Measurements from ENCODE around the gene PROM1. TPM values are rescaled to one million over a fixed set of nuclear protein-coding genes. Genes with fewer than 3 reads are reported as not detected.

PROM1 gene
- polyA plus RNA-seq, 3 donors = not detected

GRCh38 chr4:16102356-16102755 is 18.5 kb upstream of the PROM1 start:
- no peaks in the 10 kb centered on the region for H3K4me1 Mint-ChIP-seq
- peaks cover 0 to 2% (median 0%) of the 10 kb centered on the region in 7 donors for H3K9me3 Mint-ChIP-seq
- Histone ChIP-seq H3K9me3 (replicated peaks in 1 of 2; ENCODE audit: control insufficient read depth in 1 of 2, insufficient read depth in 1 of 2, low read length in 2 of 2) (no peaks in the 10 kb centered on the region), H4K20me1 (ENCODE audit: insufficient read depth, low read length) (no peaks in the 10 kb centered on the region), H3K36me3 (replicated peaks in 1 of 2; ENCODE audit: control insufficient read depth in 1 of 2, insufficient read depth in 2 of 2, low read length in 2 of 2) (no peaks in the 10 kb centered on the region), H2AFZ (ENCODE audit: insufficient read depth, low read depth, low read length, poor library complexity, severe bottlenecking) (no peak overlapping the region), H3K9ac (ENCODE audit: insufficient read depth, low read length, poor library complexity, severe bottlenecking) (no peak overlapping the region), H3K4me3 (replicated peaks in 1 of 3; ENCODE audit: low read depth in 2 of 3, low read length in 3 of 3) (no peak overlapping the region), H3K27me3 (ENCODE audit: control insufficient read depth in 2 of 2, insufficient read depth in 2 of 2, low read length in 2 of 2) (no peaks in the 10 kb centered on the region), H3K4me2 (replicated peaks; ENCODE audit: extremely low read depth, low read length, poor library complexity, severe bottlenecking) (no peak overlapping the region), H3K4me1 (ENCODE audit: control insufficient read depth in 1 of 2, insufficient read depth in 2 of 2, low read length in 2 of 2) (no peaks in the 10 kb centered on the region), H3K79me2 (ENCODE audit: insufficient read depth, low read length) (no peaks in the 10 kb centered on the region), H3K27ac (ENCODE audit: low read depth in 1 of 2, low read length in 2 of 2) (no peak overlapping the region)
- peak overlapping the region in 1 of 7 donors; percentile 61 for H3K27ac Mint-ChIP-seq
- TF ChIP-seq CTCF (IDR thresholded peaks at IDR 0.05) = no peak
- 100% methylated on average over 1 of the region's 7 CpGs for WGBS (ENCODE audit: insufficient coverage)
- intact Hi-C loops (cut with micrococcal nuclease) = no loop called here
- no peak for DNase-seq
- H3K36me3 Mint-ChIP-seq = no peaks in the 10 kb centered on the region
- H3K27me3 Mint-ChIP-seq (ENCODE audit: low read depth in 3 of 3) = no peaks in the 10 kb centered on the region
- no peak overlapping the region for H3K4me3 Mint-ChIP-seq

- Histone ChIP-seq H3K4me1 (ENCODE audit: control insufficient read depth in 1 of 2, insufficient read depth in 2 of 2, low read length in 2 of 2) (no peaks in the 10 kb centered on the region), H3K79me2 (ENCODE audit: insufficient read depth, low read length) (no peaks in the 10 kb centered on the region), H3K27me3 (ENCODE audit: control insufficient read depth in 2 of 2, insufficient read depth in 2 of 2, low read length in 2 of 2) (no peaks in the 10 kb centered on the region), H3K36me3 (replicated peaks in 1 of 2; ENCODE audit: control insufficient read depth in 1 of 2, insufficient read depth in 2 of 2, low read length in 2 of 2) (no peaks in the 10 kb centered on the region), H2AFZ (ENCODE audit: insufficient read depth, low read depth, low read length, poor library complexity, severe bottlenecking) (no peak overlapping the region), H3K9ac (ENCODE audit: insufficient read depth, low read length, poor library complexity, severe bottlenecking) (no peak overlapping the region), H3K4me3 (replicated peaks in 1 of 3; ENCODE audit: low read depth in 2 of 3, low read length in 3 of 3) (no peak overlapping the region), H4K20me1 (ENCODE audit: insufficient read depth, low read length) (no peaks in the 10 kb centered on the region), H3K27ac (ENCODE audit: low read depth in 1 of 2, low read length in 2 of 2) (no peak overlapping the region), H3K4me2 (replicated peaks; ENCODE audit: extremely low read depth, low read length, poor library complexity, severe bottlenecking) (no peak overlapping the region), H3K9me3 (replicated peaks in 1 of 2; ENCODE audit: control insufficient read depth in 1 of 2, insufficient read depth in 1 of 2, low read length in 2 of 2) (no peaks in the 10 kb centered on the region)
- Mint-ChIP-seq H3K36me3 (no peaks in the 10 kb centered on the region), H3K27ac (no peak overlapping the region), H3K4me1 (no peaks in the 10 kb centered on the region), H3K4me3 (no peak overlapping the region), H3K27me3 (ENCODE audit: low read depth in 3 of 3) (no peaks in the 10 kb centered on the region), H3K9me3 (peaks cover 0 to 2% (median 0%) of the 10 kb centered on the region in 7 donors)
- no peak for DNase-seq
- 100% methylated on average over 1 of the region's 1 CpG for WGBS (ENCODE audit: insufficient coverage)
- intact Hi-C loops (cut with micrococcal nuclease) = no loop called here
- TF ChIP-seq CTCF (IDR thresholded peaks at IDR 0.05) = no peak
Measured at GRCh38 chr4:16100833-16101232, 17.0 kb upstream of the PROM1 start.

Measured in CD14-positive monocyte (primary cell).